Vagina (tissue), 2 donors: ENCODE results near the gene FUT7. TPM values are rescaled to one million over a fixed set of nuclear protein-coding genes. Genes with fewer than 3 reads are reported as not detected.
"Not testable (repeated sequence)": the region's sequence is repeated elsewhere in the genome, so short reads cannot be mapped to it uniquely, and the experiment has no call there.

Experiments used
- DNase-seq, 2 donors: peaks; one replicate each; pipeline ENCODE4 v3.0.0-alpha.2; 2017; ENCODE audit errors: extremely low spot score in 2 of 2
- H3K27ac ChIP-seq: fragments of 200-600 bp; sonication (generic); one replicate; pipeline ENCODE4 v1.5.1; 2019
- H3K27me3 ChIP-seq: fragments of 200-600 bp; sonication (generic); one replicate; pipeline ENCODE4 v1.5.1; 2019
- H3K36me3 ChIP-seq, 2 donors: fragments of 200-600 bp; sonication (generic); one replicate each; pipeline ENCODE4 v1.5.1; 2017 to 2019
- H3K4me1 ChIP-seq: fragments of 200-600 bp; sonication (generic); one replicate; pipeline ENCODE4 v1.5.1; 2019
- H3K4me3 ChIP-seq, 2 donors: fragments of 200-600 bp; sonication (generic); 1 replicate in 1 of 2; 2 replicates in 1 of 2; pipeline ENCODE4 v1.5.1; 2016 to 2019
- H3K9me3 ChIP-seq: fragments of 200-600 bp; sonication (generic); one replicate; pipeline ENCODE4 v1.5.1; 2019
- POLR2A ChIP-seq, 2 donors: fragments of 450-650 bp; IDR thresholded peaks; one replicate each; pipeline ENCODE4 v1.6.1; 2017; ENCODE audit warnings: antibody characterized with exemption in 2 of 2, mild to moderate bottlenecking in 2 of 2, moderate library complexity in 2 of 2
- POLR2AphosphoS5 ChIP-seq, 2 donors: sonication (generic); formaldehyde crosslinking; IDR thresholded peaks; one replicate each; pipeline ENCODE4 v1.9.0; 2017; ENCODE audit warnings: antibody characterized with exemption in 2 of 2, mild to moderate bottlenecking in 2 of 2, low read depth in 1 of 2; ENCODE audit not compliant: insufficient read depth in 1 of 2
- intact Hi-C: fragments of 100-400 bp; cut with DNase I; formaldehyde crosslinking; loops from one replicate; pipeline ENCODE4 v1.15.1; 2023
- total RNA-seq: library from RNA; depleted of rRNA; stranded (reverse); fragments of >200 nt; gene quantifications from one replicate; pipeline ENCODE4 v1.2.3, GENCODE V29; 2016
- TF ChIP-seq, protein P1 (sequence below), 3 experiments: fragments of 450-650 bp in 2 of 3; fragments of 200-600 bp in 1 of 3; sonication (generic) in 1 of 3; IDR thresholded peaks; one replicate each; pipeline ENCODE4 v1.5.1; 2017 to 2019; ENCODE audit warnings: antibody characterized with exemption in 3 of 3, mild to moderate bottlenecking in 2 of 3, moderate library complexity in 2 of 3

The FUT7 gene
- total RNA-seq, 1 donor from 2014 or later, result not detected

GRCh38 chr9:137065336-137065967, 33.6 kb upstream of the FUT7 start:
- H3K4me3 ChIP-seq, result no peak overlapping the region
- H3K27me3 ChIP-seq, result no peaks in the 10 kb centered on the region
- intact Hi-C loops, result no loop called here
- peaks cover 14% of the 10 kb centered on the region for H3K4me1 ChIP-seq
- H3K9me3 ChIP-seq, result no peaks in the 10 kb centered on the region
- no peak for DNase-seq
- H3K36me3 ChIP-seq, result no peaks in the 10 kb centered on the region
- H3K27ac ChIP-seq, result no peak overlapping the region
- TF ChIP-seq POLR2A (IDR thresholded peaks at IDR 0.05) (no peak), POLR2AphosphoS5 (IDR thresholded peaks at IDR 0.05; ENCODE audit: insufficient read depth in 1 of 2, low read depth in 1 of 2) (no peak)
- TF ChIP-seq, protein P1, sequence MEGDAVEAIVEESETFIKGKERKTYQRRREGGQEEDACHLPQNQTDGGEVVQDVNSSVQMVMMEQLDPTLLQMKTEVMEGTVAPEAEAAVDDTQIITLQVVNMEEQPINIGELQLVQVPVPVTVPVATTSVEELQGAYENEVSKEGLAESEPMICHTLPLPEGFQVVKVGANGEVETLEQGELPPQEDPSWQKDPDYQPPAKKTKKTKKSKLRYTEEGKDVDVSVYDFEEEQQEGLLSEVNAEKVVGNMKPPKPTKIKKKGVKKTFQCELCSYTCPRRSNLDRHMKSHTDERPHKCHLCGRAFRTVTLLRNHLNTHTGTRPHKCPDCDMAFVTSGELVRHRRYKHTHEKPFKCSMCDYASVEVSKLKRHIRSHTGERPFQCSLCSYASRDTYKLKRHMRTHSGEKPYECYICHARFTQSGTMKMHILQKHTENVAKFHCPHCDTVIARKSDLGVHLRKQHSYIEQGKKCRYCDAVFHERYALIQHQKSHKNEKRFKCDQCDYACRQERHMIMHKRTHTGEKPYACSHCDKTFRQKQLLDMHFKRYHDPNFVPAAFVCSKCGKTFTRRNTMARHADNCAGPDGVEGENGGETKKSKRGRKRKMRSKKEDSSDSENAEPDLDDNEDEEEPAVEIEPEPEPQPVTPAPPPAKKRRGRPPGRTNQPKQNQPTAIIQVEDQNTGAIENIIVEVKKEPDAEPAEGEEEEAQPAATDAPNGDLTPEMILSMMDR (IDR thresholded peaks at IDR 0.05), result no peak

DNA sequence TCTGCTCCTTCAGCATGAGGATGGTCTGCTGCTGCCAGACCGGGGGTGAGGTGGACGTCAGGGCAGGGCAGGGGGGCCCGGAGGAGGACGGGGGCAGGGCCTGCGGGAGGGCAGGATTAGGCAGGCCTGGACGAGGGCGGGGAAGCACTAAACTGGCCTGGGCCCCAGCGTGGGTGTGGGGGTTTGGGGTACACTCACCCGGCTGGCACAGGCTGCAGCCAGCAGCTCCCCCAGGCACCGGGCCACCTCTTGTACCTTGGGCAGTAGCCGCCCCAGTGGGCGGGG, 32.9 kb upstream of the FUT7 start:
- H3K9me3 ChIP-seq, result no peaks in the 10 kb centered on the region

GRCh38 chr9:137064027-137064879, 32.4 kb upstream of the FUT7 start:
- TF ChIP-seq POLR2AphosphoS5 (IDR thresholded peaks at IDR 0.05; ENCODE audit: insufficient read depth in 1 of 2, low read depth in 1 of 2), result no peak
- TF ChIP-seq, protein P1 (IDR thresholded peaks at IDR 0.05), result peak; percentile 85 to 94 (median 89)
- peaks cover 9% of the 10 kb centered on the region for H3K4me1 ChIP-seq
- H3K27me3 ChIP-seq, result no peaks in the 10 kb centered on the region
- H3K4me3 ChIP-seq, result no peak overlapping the region
- no peaks in the 10 kb centered on the region for H3K9me3 ChIP-seq
- H3K27ac ChIP-seq, result no peak overlapping the region
- no peaks in the 10 kb centered on the region for H3K36me3 ChIP-seq
- no peak for DNase-seq
- intact Hi-C loops, result no loop called here

More for the DNA sequence above, 32.9 kb upstream of the FUT7 start:
- Histone ChIP-seq H3K27ac (no peak overlapping the region), H3K36me3 (no peaks in the 10 kb centered on the region), H3K4me3 (no peak overlapping the region), H3K27me3 (no peaks in the 10 kb centered on the region), H3K4me1 (peaks cover 14% of the 10 kb centered on the region)
- TF ChIP-seq POLR2AphosphoS5 (IDR thresholded peaks at IDR 0.05; ENCODE audit: insufficient read depth in 1 of 2, low read depth in 1 of 2) (no peak), POLR2A (IDR thresholded peaks at IDR 0.05) (no peak)
- TF ChIP-seq, protein P1 (IDR thresholded peaks at IDR 0.05), result no peak
- DNase-seq, result no peak
- intact Hi-C loops, result no loop called here

DNA sequence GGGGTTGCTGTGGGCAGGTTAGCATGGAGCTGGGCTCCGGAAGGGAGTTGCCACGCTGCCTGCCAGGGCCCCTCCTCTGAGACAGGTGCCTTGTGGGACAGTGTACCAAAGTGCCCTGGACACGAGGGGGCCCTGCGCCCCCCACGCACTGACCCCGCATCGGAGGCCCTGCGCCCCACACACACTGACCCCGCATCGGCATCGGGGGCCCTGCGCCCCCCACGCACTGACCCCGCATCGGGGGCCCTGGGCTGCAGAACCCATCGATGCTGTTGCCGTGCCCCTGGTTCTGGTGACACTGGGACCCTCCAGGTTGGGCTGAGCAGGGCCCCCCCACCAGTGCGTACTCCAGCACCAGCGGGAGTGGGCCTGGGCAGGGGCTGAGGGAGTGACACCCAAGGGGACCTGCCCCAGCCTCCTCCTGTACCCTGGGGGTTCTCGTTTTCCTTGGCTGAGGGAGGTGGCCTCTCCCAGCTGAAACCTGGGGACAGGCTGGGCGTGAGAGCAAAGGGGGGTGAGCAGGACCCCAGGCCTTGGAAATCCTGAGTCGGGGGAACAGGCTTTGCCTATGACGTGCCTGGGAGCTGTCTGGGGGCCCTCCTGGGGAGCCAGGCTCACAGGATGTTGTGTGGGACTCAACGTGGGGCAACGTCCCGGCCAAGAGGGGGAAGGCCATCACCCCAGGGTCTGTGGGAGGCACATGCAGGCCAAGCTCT, 31.6 kb upstream of the FUT7 start:
- TF ChIP-seq POLR2AphosphoS5 (IDR thresholded peaks at IDR 0.05; ENCODE audit: insufficient read depth in 1 of 2, low read depth in 1 of 2), result no peak
- no peak for TF ChIP-seq POLR2A (IDR thresholded peaks at IDR 0.05)
- TF ChIP-seq, protein P1 (IDR thresholded peaks at IDR 0.05), result no peak
- Histone ChIP-seq H3K9me3 (no peaks in the 10 kb centered on the region), H3K36me3 (no peaks in the 10 kb centered on the region), H3K4me1 (peaks cover 8% of the 10 kb centered on the region), H3K27me3 (no peaks in the 10 kb centered on the region), H3K27ac (no peak overlapping the region), H3K4me3 (no peak overlapping the region)
- DNase-seq, result no peak
- intact Hi-C loops, result no loop called here

DNA sequence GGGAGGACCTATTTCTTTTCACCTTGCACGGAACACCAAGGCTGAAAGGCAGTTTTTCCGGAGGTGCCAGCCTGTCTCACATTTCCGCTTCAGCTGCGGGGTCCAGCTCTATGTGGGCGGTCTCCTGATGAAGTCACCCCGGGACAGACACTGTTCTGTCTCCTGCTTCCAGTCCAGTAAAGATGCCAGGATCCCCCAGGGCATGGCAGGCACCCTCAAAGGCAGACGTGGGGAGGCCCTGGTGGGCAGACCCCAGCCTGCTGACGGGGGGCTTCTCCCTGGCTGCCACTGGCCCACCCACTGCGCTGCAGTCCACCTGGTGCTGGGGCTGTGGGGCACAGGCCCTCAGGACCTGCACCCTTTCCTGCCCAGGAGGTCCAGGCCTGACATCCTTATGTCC, 30.9 kb upstream of the FUT7 start:
- DNase-seq, H3K9me3 ChIP-seq, H3K4me3 ChIP-seq, H3K27ac ChIP-seq, H3K4me1 ChIP-seq, H3K27me3 ChIP-seq, H3K36me3 ChIP-seq, intact Hi-C loops: not testable (repeated sequence)
